Measurements from ENCODE around the gene KRT31. TPM values are rescaled to one million over a fixed set of nuclear protein-coding genes. Genes with fewer than 3 reads are reported as not detected.
"Not testable (repeated sequence)": the region's sequence is repeated elsewhere in the genome, so short reads cannot be mapped to it uniquely, and the experiment has no call there.

KRT31 gene
- total RNA-seq, 1 experiment from 2014 or later, result not detected

DNA sequence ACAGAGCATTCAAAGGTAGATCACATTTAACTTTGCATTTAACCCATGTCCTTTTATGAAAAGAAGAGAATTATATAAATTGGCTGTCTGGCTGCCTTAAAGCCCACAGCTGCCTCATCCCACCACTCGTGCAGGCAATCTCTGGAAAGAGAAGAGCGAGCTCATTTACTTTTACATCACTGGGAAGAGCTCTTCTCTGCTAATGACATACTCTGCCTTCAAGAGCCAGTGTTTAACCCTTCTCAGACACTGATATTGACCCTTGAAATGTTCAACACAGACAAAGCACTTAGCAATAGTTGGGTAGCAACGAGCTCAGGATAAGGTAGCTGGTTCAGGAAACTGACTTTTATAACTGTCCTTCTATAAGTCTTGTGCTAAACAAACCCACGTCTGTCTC lies 36.6 kb upstream of the KRT31 start (continued):
- TF ChIP-seq CBFB (CRISPR knock-in tag; IDR thresholded peaks at IDR 0.05; ENCODE audit: low read depth) (no peak), OVOL2 (CRISPR knock-in tag; IDR thresholded peaks at IDR 0.05; ENCODE audit: borderline replicate concordance) (no peak), RORB (CRISPR knock-in tag; IDR thresholded peaks at IDR 0.05) (no peak), GABPB1 (CRISPR knock-in tag; IDR thresholded peaks at IDR 0.05) (no peak), ATF1 (CRISPR knock-in tag; IDR thresholded peaks at IDR 0.05) (no peak), GRHL2 (CRISPR knock-in tag; IDR thresholded peaks at IDR 0.05; ENCODE audit: insufficient replicate concordance, severe bottlenecking) (no peak)
- TF ChIP-seq, protein P1, sequence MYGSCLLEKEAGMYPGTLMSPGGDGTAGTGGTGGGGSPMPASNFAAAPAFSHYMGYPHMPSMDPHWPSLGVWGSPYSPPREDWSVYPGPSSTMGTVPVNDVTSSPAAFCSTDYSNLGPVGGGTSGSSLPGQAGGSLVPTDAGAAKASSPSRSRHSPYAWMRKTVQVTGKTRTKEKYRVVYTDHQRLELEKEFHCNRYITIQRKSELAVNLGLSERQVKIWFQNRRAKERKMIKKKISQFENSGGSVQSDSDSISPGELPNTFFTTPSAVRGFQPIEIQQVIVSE (CRISPR knock-in tag; IDR thresholded peaks at IDR 0.05; ENCODE audit: borderline replicate concordance), result no peak
- TF ChIP-seq, protein P2, sequence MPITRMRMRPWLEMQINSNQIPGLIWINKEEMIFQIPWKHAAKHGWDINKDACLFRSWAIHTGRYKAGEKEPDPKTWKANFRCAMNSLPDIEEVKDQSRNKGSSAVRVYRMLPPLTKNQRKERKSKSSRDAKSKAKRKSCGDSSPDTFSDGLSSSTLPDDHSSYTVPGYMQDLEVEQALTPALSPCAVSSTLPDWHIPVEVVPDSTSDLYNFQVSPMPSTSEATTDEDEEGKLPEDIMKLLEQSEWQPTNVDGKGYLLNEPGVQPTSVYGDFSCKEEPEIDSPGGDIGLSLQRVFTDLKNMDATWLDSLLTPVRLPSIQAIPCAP (CRISPR knock-in tag; IDR thresholded peaks at IDR 0.05), result no peak
- TF ChIP-seq, protein P3, sequence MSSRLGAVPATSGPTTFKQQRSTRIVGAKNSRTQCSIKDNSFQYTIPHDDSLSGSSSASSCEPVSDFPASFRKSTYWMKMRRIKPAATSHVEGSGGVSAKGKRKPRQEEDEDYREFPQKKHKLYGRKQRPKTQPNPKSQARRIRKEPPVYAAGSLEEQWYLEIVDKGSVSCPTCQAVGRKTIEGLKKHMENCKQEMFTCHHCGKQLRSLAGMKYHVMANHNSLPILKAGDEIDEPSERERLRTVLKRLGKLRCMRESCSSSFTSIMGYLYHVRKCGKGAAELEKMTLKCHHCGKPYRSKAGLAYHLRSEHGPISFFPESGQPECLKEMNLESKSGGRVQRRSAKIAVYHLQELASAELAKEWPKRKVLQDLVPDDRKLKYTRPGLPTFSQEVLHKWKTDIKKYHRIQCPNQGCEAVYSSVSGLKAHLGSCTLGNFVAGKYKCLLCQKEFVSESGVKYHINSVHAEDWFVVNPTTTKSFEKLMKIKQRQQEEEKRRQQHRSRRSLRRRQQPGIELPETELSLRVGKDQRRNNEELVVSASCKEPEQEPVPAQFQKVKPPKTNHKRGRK (CRISPR knock-in tag; IDR thresholded peaks at IDR 0.05; ENCODE audit: borderline replicate concordance), result no peak

DNA sequence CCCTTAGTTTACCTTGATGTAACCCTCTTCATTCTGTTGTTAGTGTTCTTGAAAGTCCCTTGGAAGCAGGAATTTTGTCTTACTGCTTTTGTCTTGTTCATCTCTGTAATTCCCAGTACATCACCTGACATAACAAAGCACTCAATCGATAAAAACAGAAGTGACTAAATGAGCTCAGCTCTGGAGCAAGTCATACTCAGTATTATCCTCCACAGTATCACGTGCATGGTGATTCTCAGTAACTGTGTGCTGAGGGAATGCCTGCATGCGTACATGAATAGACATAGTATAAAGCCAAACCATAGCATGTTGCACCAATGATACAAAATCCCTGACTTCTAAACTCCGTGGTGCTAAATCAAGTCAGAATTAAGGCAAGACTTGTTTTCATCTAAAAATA lies 36.2 kb upstream of the KRT31 start:
- Mint-ChIP-seq H3K27ac (no peak overlapping the region), H3K4me3 (no peak overlapping the region), H3K9me3 (no peaks in the 10 kb centered on the region), H3K4me1 (peaks cover 4% of the 10 kb centered on the region), H3K27me3 (ENCODE audit: low read depth) (no peaks in the 10 kb centered on the region), H3K36me3 (no peaks in the 10 kb centered on the region)
- ATAC-seq (no peak), DNase-seq (ENCODE audit: low spot score) (no peak)
- TF ChIP-seq CREB1 (CRISPR knock-in tag; IDR thresholded peaks at IDR 0.05) (no peak), RELA (CRISPR knock-in tag; IDR thresholded peaks at IDR 0.05; ENCODE audit: borderline replicate concordance) (no peak), NFYB (CRISPR knock-in tag; conservative IDR thresholded peaks at IDR 0.05; ENCODE audit: low read depth) (no peak), GABPB1 (CRISPR knock-in tag; IDR thresholded peaks at IDR 0.05) (no peak), ESRRA (CRISPR knock-in tag; IDR thresholded peaks at IDR 0.05; ENCODE audit: borderline replicate concordance) (no peak)
- TF ChIP-seq, protein P4, sequence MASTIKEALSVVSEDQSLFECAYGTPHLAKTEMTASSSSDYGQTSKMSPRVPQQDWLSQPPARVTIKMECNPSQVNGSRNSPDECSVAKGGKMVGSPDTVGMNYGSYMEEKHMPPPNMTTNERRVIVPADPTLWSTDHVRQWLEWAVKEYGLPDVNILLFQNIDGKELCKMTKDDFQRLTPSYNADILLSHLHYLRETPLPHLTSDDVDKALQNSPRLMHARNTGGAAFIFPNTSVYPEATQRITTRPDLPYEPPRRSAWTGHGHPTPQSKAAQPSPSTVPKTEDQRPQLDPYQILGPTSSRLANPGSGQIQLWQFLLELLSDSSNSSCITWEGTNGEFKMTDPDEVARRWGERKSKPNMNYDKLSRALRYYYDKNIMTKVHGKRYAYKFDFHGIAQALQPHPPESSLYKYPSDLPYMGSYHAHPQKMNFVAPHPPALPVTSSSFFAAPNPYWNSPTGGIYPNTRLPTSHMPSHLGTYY (CRISPR knock-in tag; IDR thresholded peaks at IDR 0.05), result no peak
- TF ChIP-seq, protein P5, sequence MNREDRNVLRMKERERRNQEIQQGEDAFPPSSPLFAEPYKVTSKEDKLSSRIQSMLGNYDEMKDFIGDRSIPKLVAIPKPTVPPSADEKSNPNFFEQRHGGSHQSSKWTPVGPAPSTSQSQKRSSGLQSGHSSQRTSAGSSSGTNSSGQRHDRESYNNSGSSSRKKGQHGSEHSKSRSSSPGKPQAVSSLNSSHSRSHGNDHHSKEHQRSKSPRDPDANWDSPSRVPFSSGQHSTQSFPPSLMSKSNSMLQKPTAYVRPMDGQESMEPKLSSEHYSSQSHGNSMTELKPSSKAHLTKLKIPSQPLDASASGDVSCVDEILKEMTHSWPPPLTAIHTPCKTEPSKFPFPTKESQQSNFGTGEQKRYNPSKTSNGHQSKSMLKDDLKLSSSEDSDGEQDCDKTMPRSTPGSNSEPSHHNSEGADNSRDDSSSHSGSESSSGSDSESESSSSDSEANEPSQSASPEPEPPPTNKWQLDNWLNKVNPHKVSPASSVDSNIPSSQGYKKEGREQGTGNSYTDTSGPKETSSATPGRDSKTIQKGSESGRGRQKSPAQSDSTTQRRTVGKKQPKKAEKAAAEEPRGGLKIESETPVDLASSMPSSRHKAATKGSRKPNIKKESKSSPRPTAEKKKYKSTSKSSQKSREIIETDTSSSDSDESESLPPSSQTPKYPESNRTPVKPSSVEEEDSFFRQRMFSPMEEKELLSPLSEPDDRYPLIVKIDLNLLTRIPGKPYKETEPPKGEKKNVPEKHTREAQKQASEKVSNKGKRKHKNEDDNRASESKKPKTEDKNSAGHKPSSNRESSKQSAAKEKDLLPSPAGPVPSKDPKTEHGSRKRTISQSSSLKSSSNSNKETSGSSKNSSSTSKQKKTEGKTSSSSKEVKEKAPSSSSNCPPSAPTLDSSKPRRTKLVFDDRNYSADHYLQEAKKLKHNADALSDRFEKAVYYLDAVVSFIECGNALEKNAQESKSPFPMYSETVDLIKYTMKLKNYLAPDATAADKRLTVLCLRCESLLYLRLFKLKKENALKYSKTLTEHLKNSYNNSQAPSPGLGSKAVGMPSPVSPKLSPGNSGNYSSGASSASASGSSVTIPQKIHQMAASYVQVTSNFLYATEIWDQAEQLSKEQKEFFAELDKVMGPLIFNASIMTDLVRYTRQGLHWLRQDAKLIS (CRISPR knock-in tag; IDR thresholded peaks at IDR 0.05; ENCODE audit: borderline replicate concordance), result no peak
- TF ChIP-seq, protein P6, sequence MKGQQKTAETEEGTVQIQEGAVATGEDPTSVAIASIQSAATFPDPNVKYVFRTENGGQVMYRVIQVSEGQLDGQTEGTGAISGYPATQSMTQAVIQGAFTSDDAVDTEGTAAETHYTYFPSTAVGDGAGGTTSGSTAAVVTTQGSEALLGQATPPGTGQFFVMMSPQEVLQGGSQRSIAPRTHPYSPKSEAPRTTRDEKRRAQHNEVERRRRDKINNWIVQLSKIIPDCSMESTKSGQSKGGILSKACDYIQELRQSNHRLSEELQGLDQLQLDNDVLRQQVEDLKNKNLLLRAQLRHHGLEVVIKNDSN (CRISPR knock-in tag; IDR thresholded peaks at IDR 0.05), result no peak
- TF ChIP-seq, protein P7, sequence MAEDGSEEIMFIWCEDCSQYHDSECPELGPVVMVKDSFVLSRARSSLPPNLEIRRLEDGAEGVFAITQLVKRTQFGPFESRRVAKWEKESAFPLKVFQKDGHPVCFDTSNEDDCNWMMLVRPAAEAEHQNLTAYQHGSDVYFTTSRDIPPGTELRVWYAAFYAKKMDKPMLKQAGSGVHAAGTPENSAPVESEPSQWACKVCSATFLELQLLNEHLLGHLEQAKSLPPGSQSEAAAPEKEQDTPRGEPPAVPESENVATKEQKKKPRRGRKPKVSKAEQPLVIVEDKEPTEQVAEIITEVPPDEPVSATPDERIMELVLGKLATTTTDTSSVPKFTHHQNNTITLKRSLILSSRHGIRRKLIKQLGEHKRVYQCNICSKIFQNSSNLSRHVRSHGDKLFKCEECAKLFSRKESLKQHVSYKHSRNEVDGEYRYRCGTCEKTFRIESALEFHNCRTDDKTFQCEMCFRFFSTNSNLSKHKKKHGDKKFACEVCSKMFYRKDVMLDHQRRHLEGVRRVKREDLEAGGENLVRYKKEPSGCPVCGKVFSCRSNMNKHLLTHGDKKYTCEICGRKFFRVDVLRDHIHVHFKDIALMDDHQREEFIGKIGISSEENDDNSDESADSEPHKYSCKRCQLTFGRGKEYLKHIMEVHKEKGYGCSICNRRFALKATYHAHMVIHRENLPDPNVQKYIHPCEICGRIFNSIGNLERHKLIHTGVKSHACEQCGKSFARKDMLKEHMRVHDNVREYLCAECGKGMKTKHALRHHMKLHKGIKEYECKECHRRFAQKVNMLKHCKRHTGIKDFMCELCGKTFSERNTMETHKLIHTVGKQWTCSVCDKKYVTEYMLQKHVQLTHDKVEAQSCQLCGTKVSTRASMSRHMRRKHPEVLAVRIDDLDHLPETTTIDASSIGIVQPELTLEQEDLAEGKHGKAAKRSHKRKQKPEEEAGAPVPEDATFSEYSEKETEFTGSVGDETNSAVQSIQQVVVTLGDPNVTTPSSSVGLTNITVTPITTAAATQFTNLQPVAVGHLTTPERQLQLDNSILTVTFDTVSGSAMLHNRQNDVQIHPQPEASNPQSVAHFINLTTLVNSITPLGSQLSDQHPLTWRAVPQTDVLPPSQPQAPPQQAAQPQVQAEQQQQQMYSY (CRISPR knock-in tag; IDR thresholded peaks at IDR 0.05), result no peak
- CTCF ChIA-PET, result interaction anchor here (2.8 to 3.3 kb wide), 2 partner anchors 16 to 116 kb away, joined by 12 to 22 read pairs; no protein-coding TSS in a partner anchor
- POLR2A ChIA-PET, result no interaction called here

DNA sequence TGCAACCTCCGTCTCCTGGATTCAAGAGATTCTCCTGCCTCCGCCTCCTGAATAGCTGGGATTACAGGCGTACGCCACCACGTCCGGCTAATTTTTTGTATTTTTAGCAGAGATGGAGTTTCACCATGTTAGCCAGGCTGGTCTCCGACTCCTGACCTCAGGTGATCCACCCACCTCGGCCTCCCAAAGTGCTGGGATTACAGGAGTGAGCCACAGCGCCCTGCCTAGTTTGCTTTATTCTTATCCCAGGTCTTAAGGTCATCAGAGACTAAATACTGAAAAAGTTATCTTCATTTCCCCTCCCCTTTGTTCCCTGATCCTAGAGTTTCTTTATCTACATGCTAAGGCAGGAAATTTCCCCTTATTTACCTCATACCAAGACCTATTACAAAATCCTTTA lies 33.0 kb upstream of the KRT31 start:
- H3K27ac Mint-ChIP-seq; H3K27me3 Mint-ChIP-seq (ENCODE audit: low read depth); ATAC-seq; POLR2A ChIA-PET; DNase-seq (ENCODE audit: low spot score); H3K4me1 Mint-ChIP-seq; H3K9me3 Mint-ChIP-seq; H3K36me3 Mint-ChIP-seq; H3K4me3 Mint-ChIP-seq: not testable (repeated sequence)
- CTCF ChIA-PET, result interaction anchor here (1.6 to 2.5 kb wide), 2 partner anchors 13 to 119 kb away, joined by 5 to 16 read pairs; no protein-coding TSS in a partner anchor
